Ishikawa (cell line): ENCODE measurements around the gene BCO2.

ENCODE experiments used
- CEBPB ChIP-seq: IDR thresholded peaks from 2 replicates; pipeline ENCODE4 v1.6.1; 2012
- CREB1 ChIP-seq: IDR thresholded peaks from 2 replicates; pipeline ENCODE4 v1.6.1; 2012; ENCODE audit warnings: low read depth
- EGR1 ChIP-seq: IDR thresholded peaks from 2 replicates; pipeline ENCODE4 v1.6.1; 2012
- EP300 ChIP-seq: IDR thresholded peaks from 2 replicates; pipeline ENCODE4 v1.6.1; 2012; ENCODE audit warnings: borderline replicate concordance
- FOXM1 ChIP-seq: IDR thresholded peaks from 2 replicates; pipeline ENCODE4 v1.6.1; 2012; ENCODE audit warnings: low read depth, borderline replicate concordance
- MAX ChIP-seq: IDR thresholded peaks from 2 replicates; pipeline ENCODE4 v1.6.1; 2012
- NFIC ChIP-seq: IDR thresholded peaks from 2 replicates; pipeline ENCODE4 v1.6.1; 2012
- RAD21 ChIP-seq: IDR thresholded peaks from 2 replicates; pipeline ENCODE4 v1.6.1; 2012; ENCODE audit warnings: low read depth
- REST ChIP-seq: IDR thresholded peaks from 2 replicates; pipeline ENCODE4 v1.6.1; 2012; ENCODE audit warnings: low read depth, mild to moderate bottlenecking
- TAF1 ChIP-seq: IDR thresholded peaks from 2 replicates; pipeline ENCODE4 v1.6.1; 2012; ENCODE audit warnings: low read depth, mild to moderate bottlenecking
- TCF12 ChIP-seq: IDR thresholded peaks from 2 replicates; pipeline ENCODE4 v1.6.1; 2012; ENCODE audit warnings: low read depth
- TEAD4 ChIP-seq: IDR thresholded peaks from 2 replicates; pipeline ENCODE4 v1.6.1; 2012
- USF1 ChIP-seq: IDR thresholded peaks from 2 replicates; pipeline ENCODE4 v1.6.1; 2012
- YY1 ChIP-seq: IDR thresholded peaks from 2 replicates; pipeline ENCODE4 v1.6.1; 2012; ENCODE audit warnings: low read depth
- ZBTB7A ChIP-seq: IDR thresholded peaks from 2 replicates; pipeline ENCODE4 v1.6.1; 2012; ENCODE audit warnings: low read depth

Gene BCO2

DNA sequence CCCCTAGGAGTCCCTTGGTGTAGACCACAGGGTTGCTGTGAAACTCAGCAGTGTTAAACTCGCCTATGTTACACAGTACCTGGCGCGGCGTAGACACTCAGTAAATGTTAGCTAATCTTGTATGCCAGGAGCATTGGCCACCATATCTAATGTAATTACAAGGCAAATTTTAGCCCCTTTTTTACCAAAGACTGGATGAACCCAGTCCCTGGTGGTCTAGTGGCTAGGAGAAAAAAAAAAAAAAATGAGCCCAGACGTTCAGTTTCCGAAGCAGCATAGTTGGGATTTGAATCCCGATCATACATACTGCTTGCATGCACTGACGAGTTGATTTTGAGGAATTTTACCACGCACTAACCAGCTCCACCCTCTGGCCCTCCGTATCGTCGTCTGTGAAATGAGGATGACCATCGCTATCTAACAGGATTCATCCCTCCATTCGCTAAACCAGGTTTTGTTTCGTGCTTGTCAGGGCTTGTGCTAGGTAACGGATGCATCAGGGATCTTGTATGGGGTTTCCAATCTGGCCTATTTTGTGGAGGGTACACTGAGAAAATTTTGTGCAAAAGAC lies 51.6 kb downstream of the BCO2 start:
- TF ChIP-seq TAF1 (no peak; the same call in 1 of the 2 replicates), EGR1 (no peak)

- TF ChIP-seq EGR1: no peak
- TF ChIP-seq ZBTB7A: no peak
- TF ChIP-seq RAD21: no peak
- TF ChIP-seq FOXM1: no peak
- no peak for TF ChIP-seq TEAD4
- TF ChIP-seq MAX: no peak
Measured at GRCh38 chr11:112227471-112227870, 52.2 kb downstream of the BCO2 start.

- TF ChIP-seq NFIC (no peak), YY1 (no peak), EGR1 (no peak), FOXM1 (no peak), MAX (no peak), TCF12 (no peak), CEBPB (no peak), CREB1 (no peak)
Measured at GRCh38 chr11:112228706-112229105, 53.4 kb downstream of the BCO2 start.

GRCh38 chr11:112229159-112229558 lies 53.8 kb downstream of the BCO2 start:
- TF ChIP-seq FOXM1 (no peak), EGR1 (no peak), USF1 (no peak)

- TF ChIP-seq REST (no peak), ZBTB7A (no peak), TAF1 (no peak), RAD21 (no peak), FOXM1 (no peak), TEAD4 (no peak), MAX (no peak), TCF12 (no peak), CEBPB (no peak), EP300 (no peak), NFIC (no peak), EGR1 (no peak), CREB1 (no peak), USF1 (no peak), YY1 (no peak)
Measured at GRCh38 chr11:112229746-112230433, 54.6 kb downstream of the BCO2 start.

DNA sequence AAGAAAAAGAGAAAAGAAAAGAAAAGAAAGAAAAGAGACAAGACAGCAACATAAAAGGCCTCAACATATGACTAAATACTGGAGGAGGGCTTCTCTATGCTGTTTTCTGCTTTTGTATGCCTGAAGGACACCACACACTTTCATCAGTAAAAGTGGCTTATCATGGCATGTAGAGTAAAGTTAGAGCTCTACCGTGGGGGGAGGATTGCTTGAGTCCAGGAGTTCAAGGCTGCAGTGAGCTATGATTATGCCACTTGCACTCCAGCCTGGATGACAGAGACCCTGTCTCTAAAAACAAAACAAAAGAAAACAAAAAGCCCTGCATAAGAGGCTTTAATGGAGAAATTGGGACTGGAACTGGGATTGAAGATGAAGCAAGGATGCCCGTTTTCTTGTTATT lies 56.6 kb downstream of the BCO2 start:
- TF ChIP-seq TCF12 (no peak), RAD21 (no peak), MAX (no peak), EGR1 (no peak), ZBTB7A (no peak), TEAD4 (no peak), CEBPB (no peak), REST (no peak), NFIC (no peak), FOXM1 (no peak), YY1 (no peak), CREB1 (no peak), USF1 (no peak), TAF1 (no peak), EP300 (no peak)
